Activated CD4-positive, CD25-positive, alpha-beta regulatory T cell treated with anti-CD3 and anti-CD28 coated beads, Interleukin-2, amount 50 U/mL, for 72 hours (primary cell): ENCODE measurements around the gene SIRT2.
A peak's percentile ranks its signal among the peaks of the same experiment; 100 is the strongest.
"Not testable (repeated sequence)": the region's sequence is repeated elsewhere in the genome, so short reads cannot be mapped to it uniquely, and the experiment has no call there.

Experiments
- DNase-seq: peaks from one replicate; pipeline ENCODE4 v3.0.0; 2021

The SIRT2 gene

GRCh38 chr19:38842439-38843174 lies 56.8 kb downstream of the SIRT2 start:
- no peak for DNase-seq

GRCh38 chr19:38841787-38842438 lies 57.5 kb downstream of the SIRT2 start:
- no peak for DNase-seq

- DNase-seq, result no peak
Observed at GRCh38 chr19:38841180-38841766, 58.1 kb downstream of the SIRT2 start.

GRCh38 chr19:38840583-38840968 lies 58.8 kb downstream of the SIRT2 start:
- no peak for DNase-seq

- DNase-seq, result no peak
Observed at GRCh38 chr19:38839816-38840582, 59.4 kb downstream of the SIRT2 start.

GRCh38 chr19:38838986-38839761 lies 60.2 kb downstream of the SIRT2 start:
- no peak for DNase-seq

GRCh38 chr19:38838208-38838985 lies 61.0 kb downstream of the SIRT2 start:
- DNase-seq, result no peak

GRCh38 chr19:38837656-38838121 lies 61.7 kb downstream of the SIRT2 start:
- DNase-seq, result no peak

GRCh38 chr19:38836983-38837626 lies 62.3 kb downstream of the SIRT2 start:
- DNase-seq, result no peak

- DNase-seq, result no peak
Observed at GRCh38 chr19:38836159-38836982, 63.0 kb downstream of the SIRT2 start.

GRCh38 chr19:38834590-38834989 lies 64.8 kb downstream of the SIRT2 start:
- DNase-seq, result no peak

- DNase-seq, result no peak
Observed at GRCh38 chr19:38834104-38834490, 65.3 kb downstream of the SIRT2 start.

- DNase-seq, result no peak
Observed at GRCh38 chr19:38833092-38833425, 66.4 kb downstream of the SIRT2 start.

GRCh38 chr19:38831142-38831605 lies 68.2 kb downstream of the SIRT2 start:
- DNase-seq, result peak; percentile 60

- no peak for DNase-seq
Observed at GRCh38 chr19:38830039-38830733, 69.2 kb downstream of the SIRT2 start.

- not testable (repeated sequence) for DNase-seq
Observed at GRCh38 chr19:38829203-38829602, 70.2 kb downstream of the SIRT2 start.
